ENCODE data around the gene SLC46A2.

The SLC46A2 gene

GRCh38 chr9:112885324-112885723 lies 5.4 kb downstream of the SLC46A2 start:
- H3K36me3 ChIP-seq (ENCODE audit: control insufficient read depth, low read depth, low read length): no peaks in the 10 kb centered on the region
- peaks cover 12% of the 10 kb centered on the region for H3K27me3 ChIP-seq (ENCODE audit: control insufficient read depth, insufficient read depth, low read length)
- no peak overlapping the region for H3K4me3 ChIP-seq (ENCODE audit: low read length)
- no peaks in the 10 kb centered on the region for H3K4me1 ChIP-seq (ENCODE audit: control insufficient read depth, low read depth, low read length)
- H3K9ac ChIP-seq (ENCODE audit: low read length): no peak overlapping the region
- no peak overlapping the region for H3K27ac ChIP-seq (ENCODE audit: low read length)
- H3K9me3 ChIP-seq (ENCODE audit: control insufficient read depth, low read depth, low read length): no peaks in the 10 kb centered on the region

- H3K36me3 ChIP-seq (ENCODE audit: control insufficient read depth, low read depth, low read length): no peaks in the 10 kb centered on the region
- no peak overlapping the region for H3K4me3 ChIP-seq (ENCODE audit: low read length)
- no peak overlapping the region for H3K27ac ChIP-seq (ENCODE audit: low read length)
- no peak overlapping the region for H3K9ac ChIP-seq (ENCODE audit: low read length)
- H3K4me1 ChIP-seq (ENCODE audit: control insufficient read depth, low read depth, low read length): no peaks in the 10 kb centered on the region
- H3K27me3 ChIP-seq (ENCODE audit: control insufficient read depth, insufficient read depth, low read length): peaks cover 5% of the 10 kb centered on the region
- no peaks in the 10 kb centered on the region for H3K9me3 ChIP-seq (ENCODE audit: control insufficient read depth, low read depth, low read length)
Measured at GRCh38 chr9:112884721-112885120, 6.0 kb downstream of the SLC46A2 start.

- Histone ChIP-seq H3K4me3 (ENCODE audit: low read length) (no peak overlapping the region), H3K9me3 (ENCODE audit: control insufficient read depth, low read depth, low read length) (no peaks in the 10 kb centered on the region), H3K27me3 (ENCODE audit: control insufficient read depth, insufficient read depth, low read length) (no peaks in the 10 kb centered on the region), H3K36me3 (ENCODE audit: control insufficient read depth, low read depth, low read length) (no peaks in the 10 kb centered on the region), H3K27ac (ENCODE audit: low read length) (no peak overlapping the region), H3K9ac (ENCODE audit: low read length) (no peak overlapping the region), H3K4me1 (ENCODE audit: control insufficient read depth, low read depth, low read length) (no peaks in the 10 kb centered on the region)
Measured at GRCh38 chr9:112884101-112884500, 6.6 kb downstream of the SLC46A2 start.

DNA sequence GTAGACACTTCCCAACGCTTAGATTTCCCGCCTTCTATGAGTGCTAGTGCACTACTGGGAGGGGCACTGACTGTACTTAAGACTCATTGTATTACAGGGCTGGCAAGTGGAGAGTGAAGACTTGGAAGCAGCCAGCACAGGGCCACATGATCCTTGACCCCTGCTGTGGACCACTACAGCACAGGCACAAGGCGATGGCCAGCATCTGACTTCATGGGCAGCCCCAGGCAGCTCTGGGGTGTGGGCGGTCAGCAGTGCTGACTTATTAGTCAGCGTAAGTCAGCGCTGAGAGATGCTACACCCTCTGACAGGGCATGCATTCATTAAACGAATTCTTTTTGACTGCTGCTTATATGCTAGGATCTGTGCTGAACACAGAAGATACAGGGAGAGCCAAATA lies 9.3 kb downstream of the SLC46A2 start:
- Histone ChIP-seq H3K9ac (ENCODE audit: low read length) (no peak overlapping the region), H3K27ac (ENCODE audit: low read length) (no peak overlapping the region), H3K4me1 (ENCODE audit: control insufficient read depth, low read depth, low read length) (no peaks in the 10 kb centered on the region), H3K4me3 (ENCODE audit: low read length) (no peak overlapping the region), H3K9me3 (ENCODE audit: control insufficient read depth, low read depth, low read length) (no peaks in the 10 kb centered on the region), H3K27me3 (ENCODE audit: control insufficient read depth, insufficient read depth, low read length) (no peaks in the 10 kb centered on the region), H3K36me3 (ENCODE audit: control insufficient read depth, low read depth, low read length) (no peaks in the 10 kb centered on the region)

- no peak overlapping the region for H3K4me3 ChIP-seq (ENCODE audit: low read length)
- no peak overlapping the region for H3K9ac ChIP-seq (ENCODE audit: low read length)
- H3K9me3 ChIP-seq (ENCODE audit: control insufficient read depth, low read depth, low read length): no peaks in the 10 kb centered on the region
- H3K27ac ChIP-seq (ENCODE audit: low read length): no peak overlapping the region
- H3K36me3 ChIP-seq (ENCODE audit: control insufficient read depth, low read depth, low read length): no peaks in the 10 kb centered on the region
- H3K27me3 ChIP-seq (ENCODE audit: control insufficient read depth, insufficient read depth, low read length): no peaks in the 10 kb centered on the region
- no peaks in the 10 kb centered on the region for H3K4me1 ChIP-seq (ENCODE audit: control insufficient read depth, low read depth, low read length)
Measured at GRCh38 chr9:112880650-112881049, 10.0 kb downstream of the SLC46A2 start.

DNA sequence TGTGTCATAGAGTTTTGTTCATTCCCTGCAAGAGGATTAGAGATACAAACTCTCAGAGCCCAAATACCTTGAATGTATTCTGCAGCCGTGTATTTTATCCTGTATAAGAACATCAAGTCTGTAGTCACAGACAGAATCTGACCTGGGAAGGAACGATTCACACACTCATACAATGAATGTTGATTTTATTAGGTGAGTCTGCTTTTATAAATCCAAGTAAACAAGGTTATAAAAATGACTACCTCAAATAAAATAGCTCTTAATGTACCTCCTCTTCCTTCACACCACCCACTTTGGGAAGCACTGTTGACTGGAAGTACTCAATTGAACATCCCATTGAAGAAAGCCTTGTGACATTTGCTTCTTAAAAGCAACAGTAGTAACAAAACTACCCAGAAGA lies 11.9 kb downstream of the SLC46A2 start:
- Histone ChIP-seq H3K4me1 (ENCODE audit: control insufficient read depth, low read depth, low read length) (no peaks in the 10 kb centered on the region), H3K36me3 (ENCODE audit: control insufficient read depth, low read depth, low read length) (no peaks in the 10 kb centered on the region), H3K4me3 (ENCODE audit: low read length) (no peak overlapping the region), H3K27ac (ENCODE audit: low read length) (no peak overlapping the region), H3K27me3 (ENCODE audit: control insufficient read depth, insufficient read depth, low read length) (no peaks in the 10 kb centered on the region), H3K9ac (ENCODE audit: low read length) (no peak overlapping the region), H3K9me3 (ENCODE audit: control insufficient read depth, low read depth, low read length) (no peaks in the 10 kb centered on the region)

DNA sequence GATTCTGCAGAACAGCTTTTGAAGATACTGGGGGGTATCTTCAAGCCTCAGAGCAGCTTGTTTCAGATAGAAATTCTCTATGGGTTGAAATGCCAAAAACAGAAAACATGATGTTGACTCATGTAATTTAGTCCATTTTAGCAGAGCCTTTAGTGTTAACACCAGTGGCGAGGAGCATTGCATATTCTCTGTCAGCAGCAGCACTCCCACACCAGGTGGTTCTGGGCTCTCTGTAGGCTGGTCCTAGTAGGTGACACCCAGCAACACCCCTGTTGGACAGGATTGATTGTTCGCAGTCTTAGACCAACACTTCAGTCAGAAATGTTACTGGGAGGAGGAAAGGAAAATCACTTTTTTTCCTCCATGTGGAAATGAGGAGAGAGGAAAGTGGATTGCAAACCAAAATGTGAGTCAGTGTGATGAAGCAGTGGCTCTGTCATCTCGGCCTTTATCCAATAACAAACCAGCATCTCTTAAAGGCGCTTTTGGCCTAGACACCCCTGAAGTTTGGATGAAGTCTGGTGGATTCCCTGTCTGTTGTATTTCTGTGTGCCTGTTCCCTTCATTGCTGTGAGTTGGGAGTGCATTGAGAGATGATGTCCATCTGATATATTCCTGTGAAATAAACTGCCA lies 16.8 kb downstream of the SLC46A2 start:
- no peaks in the 10 kb centered on the region for H3K36me3 ChIP-seq (ENCODE audit: control insufficient read depth, low read depth, low read length)
- H3K4me3 ChIP-seq (ENCODE audit: low read length): no peak overlapping the region
- no peak overlapping the region for H3K27ac ChIP-seq (ENCODE audit: low read length)
- no peak overlapping the region for H3K9ac ChIP-seq (ENCODE audit: low read length)
- no peaks in the 10 kb centered on the region for H3K27me3 ChIP-seq (ENCODE audit: control insufficient read depth, insufficient read depth, low read length)
- peaks cover 5% of the 10 kb centered on the region for H3K4me1 ChIP-seq (ENCODE audit: control insufficient read depth, low read depth, low read length)
- no peaks in the 10 kb centered on the region for H3K9me3 ChIP-seq (ENCODE audit: control insufficient read depth, low read depth, low read length)

DNA sequence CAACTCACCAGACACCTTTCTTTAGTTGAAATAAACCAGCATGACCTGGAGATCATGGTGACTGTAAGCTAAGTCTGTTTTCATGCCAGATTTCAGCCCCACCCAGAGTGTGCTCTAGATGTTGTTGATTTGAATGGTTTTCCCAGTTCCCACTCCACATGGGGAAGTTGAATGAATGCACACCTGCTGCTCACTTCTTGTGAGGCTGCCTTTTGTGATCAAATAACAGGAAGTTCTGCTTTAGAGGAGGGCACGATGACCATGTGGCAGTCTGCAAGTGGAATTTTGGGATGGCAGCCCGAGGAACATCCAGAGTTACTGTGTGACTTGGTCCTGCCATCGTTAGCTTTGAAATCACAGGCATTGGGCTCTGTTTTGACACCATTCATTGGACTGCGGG lies 18.7 kb downstream of the SLC46A2 start:
- no peaks in the 10 kb centered on the region for H3K27me3 ChIP-seq (ENCODE audit: control insufficient read depth, insufficient read depth, low read length)
- H3K9ac ChIP-seq (ENCODE audit: low read length): no peak overlapping the region
- peaks cover 5% of the 10 kb centered on the region for H3K4me1 ChIP-seq (ENCODE audit: control insufficient read depth, low read depth, low read length)
- no peaks in the 10 kb centered on the region for H3K9me3 ChIP-seq (ENCODE audit: control insufficient read depth, low read depth, low read length)
- no peak overlapping the region for H3K4me3 ChIP-seq (ENCODE audit: low read length)
- H3K36me3 ChIP-seq (ENCODE audit: control insufficient read depth, low read depth, low read length): no peaks in the 10 kb centered on the region
- no peak overlapping the region for H3K27ac ChIP-seq (ENCODE audit: low read length)

- no peaks in the 10 kb centered on the region for H3K27me3 ChIP-seq (ENCODE audit: control insufficient read depth, insufficient read depth, low read length)
- H3K9ac ChIP-seq (ENCODE audit: low read length): no peak overlapping the region
- no peak overlapping the region for H3K4me3 ChIP-seq (ENCODE audit: low read length)
- H3K9me3 ChIP-seq (ENCODE audit: control insufficient read depth, low read depth, low read length): no peaks in the 10 kb centered on the region
- peaks cover 5% of the 10 kb centered on the region for H3K4me1 ChIP-seq (ENCODE audit: control insufficient read depth, low read depth, low read length)
- no peak overlapping the region for H3K27ac ChIP-seq (ENCODE audit: low read length)
- no peaks in the 10 kb centered on the region for H3K36me3 ChIP-seq (ENCODE audit: control insufficient read depth, low read depth, low read length)
Measured at GRCh38 chr9:112870556-112870955, 20.1 kb downstream of the SLC46A2 start.

GRCh38 chr9:112869917-112870316 lies 20.8 kb downstream of the SLC46A2 start:
- H3K9ac ChIP-seq (ENCODE audit: low read length): no peak overlapping the region
- no peak overlapping the region for H3K4me3 ChIP-seq (ENCODE audit: low read length)
- no peaks in the 10 kb centered on the region for H3K36me3 ChIP-seq (ENCODE audit: control insufficient read depth, low read depth, low read length)
- no peak overlapping the region for H3K27ac ChIP-seq (ENCODE audit: low read length)
- H3K27me3 ChIP-seq (ENCODE audit: control insufficient read depth, insufficient read depth, low read length): no peaks in the 10 kb centered on the region
- H3K4me1 ChIP-seq (ENCODE audit: control insufficient read depth, low read depth, low read length): peaks cover 5% of the 10 kb centered on the region
- H3K9me3 ChIP-seq (ENCODE audit: control insufficient read depth, low read depth, low read length): no peaks in the 10 kb centered on the region

DNA sequence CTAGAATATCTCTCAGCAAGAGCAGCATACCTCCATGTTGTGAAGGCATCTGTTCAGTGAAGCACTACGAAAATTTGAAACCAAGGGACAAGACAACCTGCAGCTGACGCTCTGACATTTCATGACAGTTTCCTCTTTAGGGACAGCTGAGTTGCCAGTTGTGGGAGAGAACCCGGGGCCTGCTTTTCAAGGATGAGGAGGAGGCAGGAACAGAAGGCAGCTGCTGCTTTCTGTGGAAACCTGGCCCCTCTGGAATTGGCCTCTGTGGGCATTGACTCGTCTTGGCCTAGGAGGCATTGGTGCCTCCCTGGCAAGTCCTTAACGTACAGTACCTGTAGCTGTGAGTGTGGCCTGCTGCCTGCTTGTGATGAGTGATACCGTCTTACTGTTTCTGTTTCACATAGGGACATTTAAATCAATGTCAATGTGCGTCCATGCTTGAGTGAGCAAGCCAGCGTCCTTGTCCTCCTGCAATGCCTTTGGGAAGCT lies 21.6 kb downstream of the SLC46A2 start:
- Histone ChIP-seq H3K9ac (ENCODE audit: low read length) (no peak overlapping the region), H3K27ac (ENCODE audit: low read length) (no peak overlapping the region), H3K27me3 (ENCODE audit: control insufficient read depth, insufficient read depth, low read length) (no peaks in the 10 kb centered on the region), H3K36me3 (ENCODE audit: control insufficient read depth, low read depth, low read length) (no peaks in the 10 kb centered on the region), H3K4me3 (ENCODE audit: low read length) (no peak overlapping the region), H3K9me3 (ENCODE audit: control insufficient read depth, low read depth, low read length) (no peaks in the 10 kb centered on the region), H3K4me1 (ENCODE audit: control insufficient read depth, low read depth, low read length) (peaks cover 5% of the 10 kb centered on the region)

GRCh38 chr9:112868461-112868860 lies 22.2 kb downstream of the SLC46A2 start:
- H3K9me3 ChIP-seq (ENCODE audit: control insufficient read depth, low read depth, low read length): no peaks in the 10 kb centered on the region
- H3K27ac ChIP-seq (ENCODE audit: low read length): no peak overlapping the region
- peaks cover 5% of the 10 kb centered on the region for H3K4me1 ChIP-seq (ENCODE audit: control insufficient read depth, low read depth, low read length)
- no peaks in the 10 kb centered on the region for H3K27me3 ChIP-seq (ENCODE audit: control insufficient read depth, insufficient read depth, low read length)
- H3K36me3 ChIP-seq (ENCODE audit: control insufficient read depth, low read depth, low read length): no peaks in the 10 kb centered on the region
- no peak overlapping the region for H3K4me3 ChIP-seq (ENCODE audit: low read length)
- H3K9ac ChIP-seq (ENCODE audit: low read length): no peak overlapping the region

Measured in iPS-18a (cell line).